Neural progenitor cell (in vitro differentiated cells): Measurements from ENCODE around the gene CES1. TPM values are rescaled to one million over a fixed set of nuclear protein-coding genes. Genes with fewer than 3 reads are reported as not detected.

Source experiments
- DNase-seq: peaks from one replicate; pipeline ENCODE4 v3.0.0-alpha.2; 2016; ENCODE audit warnings: low spot score
- H2AFZ ChIP-seq: fragments of 200-600 bp; sonication (generic); replicated peaks from 2 replicates; pipeline ENCODE4 v1.6.1; 2016; ENCODE audit warnings: antibody characterized with exemption
- H3F3A ChIP-seq: fragments of 200-600 bp; sonication (generic); 2 replicates; pipeline ENCODE4 v1.6.1; 2016; ENCODE audit warnings: antibody characterized with exemption, low read depth
- H3K27ac ChIP-seq: fragments of 200-600 bp; sonication (generic); 2 replicates; pipeline ENCODE4 v1.5.1; 2016; ENCODE audit warnings: mild to moderate bottlenecking
- H3K27me3 ChIP-seq: fragments of 200-600 bp; sonication (generic); 2 replicates; pipeline ENCODE4 v1.6.1; 2016; ENCODE audit warnings: mild to moderate bottlenecking, moderate library complexity
- H3K36me3 ChIP-seq: fragments of 200-600 bp; sonication (generic); 2 replicates; pipeline ENCODE4 v1.5.1; 2016
- H3K4me1 ChIP-seq: fragments of 200-600 bp; sonication (generic); 2 replicates; pipeline ENCODE4 v1.6.1; 2016; ENCODE audit warnings: mixed run types
- H3K4me2 ChIP-seq: fragments of 200-600 bp; sonication (generic); 2 replicates; pipeline ENCODE4 v1.6.1; 2016
- H3K4me3 ChIP-seq: fragments of 200-600 bp; sonication (generic); 2 replicates; pipeline ENCODE4 v1.5.1; 2016
- H3K79me2 ChIP-seq: fragments of 200-600 bp; sonication (generic); 2 replicates; pipeline ENCODE4 v1.6.1; 2016; ENCODE audit warnings: low read depth
- H3K9ac ChIP-seq: fragments of 200-600 bp; sonication (generic); 2 replicates; pipeline ENCODE4 v1.6.1; 2016
- H3K9me3 ChIP-seq: fragments of 200-600 bp; sonication (generic); 2 replicates; pipeline ENCODE4 v1.5.1; 2016; ENCODE audit warnings: low read depth
- H4K20me1 ChIP-seq: fragments of 200-600 bp; sonication (generic); 2 replicates; pipeline ENCODE4 v1.6.1; 2016; ENCODE audit warnings: low read depth
- H3K27ac Mint-ChIP-seq: 3 replicates; pipeline ENCODE4 v1.8.0; 2021; ENCODE audit warnings: mixed read lengths
- H3K27me3 Mint-ChIP-seq: 2 replicates; pipeline ENCODE4 v1.8.0; 2022; ENCODE audit warnings: low read depth, mild to moderate bottlenecking, inconsistent platforms, moderate library complexity, mixed read lengths; ENCODE audit not compliant: insufficient read depth
- H3K36me3 Mint-ChIP-seq: 3 replicates; pipeline ENCODE4 v1.8.0; 2021; ENCODE audit warnings: mixed read lengths
- H3K4me1 Mint-ChIP-seq: 3 replicates; pipeline ENCODE4 v1.8.0; 2021; ENCODE audit warnings: mixed read lengths
- H3K4me3 Mint-ChIP-seq: 3 replicates; pipeline ENCODE4 v1.8.0; 2021; ENCODE audit warnings: mild to moderate bottlenecking, moderate library complexity, mixed read lengths
- H3K9me3 Mint-ChIP-seq: 3 replicates; pipeline ENCODE4 v1.8.0; 2020; ENCODE audit warnings: mixed read lengths
- CTCF ChIP-seq: fragments of 200-600 bp; sonication (generic); IDR thresholded peaks from 2 replicates; pipeline ENCODE4 v1.5.1; 2017; ENCODE audit warnings: antibody characterized with exemption, mild to moderate bottlenecking
- EZH2 ChIP-seq: fragments of 200-600 bp; sonication (generic); IDR thresholded peaks from 2 replicates; pipeline ENCODE4 v1.6.1; 2017; ENCODE audit warnings: antibody characterized with exemption, mild to moderate bottlenecking, moderate library complexity
- EZH2phosphoT487 ChIP-seq: fragments of 200-600 bp; sonication (generic); IDR thresholded peaks from 2 replicates; pipeline ENCODE4 v1.6.1; 2017; ENCODE audit warnings: antibody characterized with exemption
- total RNA-seq: library from RNA; depleted of rRNA; stranded (reverse); fragments of >200 nt; gene quantifications from 2 replicates; pipeline ENCODE4 v1.2.3, GENCODE V29; 2015; ENCODE audit warnings: low replicate concordance

The CES1 gene
- total RNA-seq: 0.34 TPM in 1 of 2 replicates, not detected in the other

GRCh38 chr16:55832773-55833691 is at the start of gene CES1:
Gene CES1, minus strand, starts transcription at chr16:55833096. Its CDS starts 41 bp downstream, at chr16:55833055.
- H3K79me2 ChIP-seq: no peaks in the 10 kb centered on the region
- no peak within 1 kb of the TSS for H3K9ac ChIP-seq
- no peak within 1 kb of the TSS for H3K4me2 ChIP-seq
- H3K36me3 ChIP-seq: no peaks in the 10 kb centered on the region
- peak; percentile 88 for DNase-seq
- H3K4me3 Mint-ChIP-seq: no peak within 1 kb of the TSS
- peaks cover 13% of the 10 kb centered on the region for H3K4me1 Mint-ChIP-seq
- no peaks in the 10 kb centered on the region for H3K9me3 ChIP-seq
- H3K4me3 ChIP-seq: no peak within 1 kb of the TSS
- TF ChIP-seq EZH2: no peak
- no peak for TF ChIP-seq CTCF
- TF ChIP-seq EZH2phosphoT487: no peak
- no peaks in the 10 kb centered on the region for H3F3A ChIP-seq
- no peaks in the 10 kb centered on the region for H3K9me3 Mint-ChIP-seq
- H3K27me3 Mint-ChIP-seq: no peaks in the 10 kb centered on the region
- H3K27ac Mint-ChIP-seq: peak within 1 kb of the TSS; percentile 72
- no peak within 1 kb of the TSS for H3K27ac ChIP-seq
- peaks cover 9% of the 10 kb centered on the region for H3K4me1 ChIP-seq
- H2AFZ ChIP-seq: no peak within 1 kb of the TSS
- no peaks in the 10 kb centered on the region for H3K36me3 Mint-ChIP-seq
- H4K20me1 ChIP-seq: no peaks in the 10 kb centered on the region
- no peaks in the 10 kb centered on the region for H3K27me3 ChIP-seq

- Histone ChIP-seq H3K9me3 (no peaks in the 10 kb centered on the region), H3K79me2 (no peaks in the 10 kb centered on the region), H3K4me3 (no peak overlapping the region), H4K20me1 (no peaks in the 10 kb centered on the region), H3K4me1 (no peaks in the 10 kb centered on the region), H3K27ac (no peak overlapping the region), H3K9ac (no peak overlapping the region), H2AFZ (no peak overlapping the region), H3K36me3 (no peaks in the 10 kb centered on the region), H3F3A (no peaks in the 10 kb centered on the region), H3K4me2 (no peak overlapping the region), H3K27me3 (no peaks in the 10 kb centered on the region)
- H3K4me1 Mint-ChIP-seq: peaks cover 9% of the 10 kb centered on the region
- TF ChIP-seq CTCF (no peak), EZH2phosphoT487 (no peak), EZH2 (no peak)
- peaks cover 5% of the 10 kb centered on the region for H3K27me3 Mint-ChIP-seq
- H3K4me3 Mint-ChIP-seq: no peak overlapping the region
- H3K27ac Mint-ChIP-seq: peak overlapping the region; percentile 89
- H3K9me3 Mint-ChIP-seq: peaks cover 2% of the 10 kb centered on the region
- DNase-seq: no peak
- no peaks in the 10 kb centered on the region for H3K36me3 Mint-ChIP-seq
Observed at GRCh38 chr16:55876854-55877253, 44.0 kb upstream of the CES1 start.

GRCh38 chr16:55875273-55875672 is 42.4 kb upstream of the CES1 start, which contains the start of gene CES5A:
Gene CES5A, minus strand, starts transcription at chr16:55875373. Its CDS starts 152 bp downstream, at chr16:55875221.
- Histone ChIP-seq H3K79me2 (no peaks in the 10 kb centered on the region), H3K4me2 (no peak within 1 kb of the TSS), H3K27me3 (no peaks in the 10 kb centered on the region), H3K4me1 (no peaks in the 10 kb centered on the region), H3K9me3 (no peaks in the 10 kb centered on the region), H3K9ac (no peak within 1 kb of the TSS), H3K4me3 (no peak within 1 kb of the TSS), H2AFZ (no peak within 1 kb of the TSS), H4K20me1 (no peaks in the 10 kb centered on the region), H3K36me3 (no peaks in the 10 kb centered on the region), H3F3A (no peaks in the 10 kb centered on the region), H3K27ac (no peak within 1 kb of the TSS)
- Mint-ChIP-seq H3K27me3 (peaks cover 5% of the 10 kb centered on the region), H3K9me3 (peaks cover 2% of the 10 kb centered on the region), H3K36me3 (no peaks in the 10 kb centered on the region), H3K27ac (no peak within 1 kb of the TSS), H3K4me3 (no peak within 1 kb of the TSS), H3K4me1 (peaks cover 9% of the 10 kb centered on the region)
- no peak for TF ChIP-seq CTCF
- no peak for TF ChIP-seq EZH2phosphoT487
- no peak for TF ChIP-seq EZH2
- DNase-seq: no peak
